MCF 10A (cell line): Measurements from ENCODE around the gene PPP1R36. TPM values are rescaled to one million over a fixed set of nuclear protein-coding genes. Genes with fewer than 3 reads are reported as not detected.
"Not testable (repeated sequence)": the region's sequence is repeated elsewhere in the genome, so short reads cannot be mapped to it uniquely, and the experiment has no call there.

ENCODE experiments used
- BruUV-seq: library from RNA; stranded (reverse); fragments of 400-500 nt; replicated peaks from 2 replicates; lab custom pipeline; 2021; lab: Mats Ljungman, UMichigan
- CTCF ChIA-PET: fragments of 300-600 bp; sonication (Branson Sonifier 250); formaldehyde crosslinking; extraction: SDS; loops from one replicate; lab custom pipeline; 2021; ENCODE audit warnings: antibody characterized with exemption, inconsistent platforms; lab: Yijun Ruan, JAX
- POLR2A ChIA-PET: fragments of 300-600, 350-650 bp; sonication (Branson Sonifier 250); formaldehyde crosslinking; extraction: SDS; loops from one replicate; lab custom pipeline; 2020; ENCODE audit warnings: antibody characterized with exemption, inconsistent platforms; lab: Yijun Ruan, JAX
- DNase-seq: peaks from one replicate; pipeline ENCODE4 v3.0.0-alpha.2; 2018; ENCODE audit not compliant: unreplicated experiment
- H3K27ac Mint-ChIP-seq: one replicate; pipeline ENCODE4 v1.8.0; 2022; ENCODE audit warnings: mild to moderate bottlenecking, low read depth, mixed read lengths; ENCODE audit not compliant: unreplicated experiment
- H3K27me3 Mint-ChIP-seq: one replicate; pipeline ENCODE4 v1.8.0; 2022; ENCODE audit warnings: mixed read lengths; ENCODE audit not compliant: insufficient read depth, unreplicated experiment
- H3K36me3 Mint-ChIP-seq: one replicate; pipeline ENCODE4 v1.8.0; 2022; ENCODE audit warnings: mild to moderate bottlenecking, moderate library complexity, mixed read lengths; ENCODE audit not compliant: insufficient read depth, unreplicated experiment
- H3K4me1 Mint-ChIP-seq: one replicate; pipeline ENCODE4 v1.8.0; 2022; ENCODE audit warnings: mixed read lengths; ENCODE audit not compliant: insufficient read depth, unreplicated experiment
- H3K4me3 Mint-ChIP-seq: one replicate; pipeline ENCODE4 v1.8.0; 2022; ENCODE audit warnings: mild to moderate bottlenecking, moderate library complexity, mixed read lengths; ENCODE audit not compliant: unreplicated experiment
- H3K9me3 Mint-ChIP-seq: one replicate; pipeline ENCODE4 v1.8.0; 2022; ENCODE audit warnings: mixed read lengths; ENCODE audit not compliant: unreplicated experiment
- CTCF ChIP-seq: fragments of 200-600 bp; IDR thresholded peaks from one replicate; pipeline ENCODE4 v1.8.0; 2022; ENCODE audit warnings: antibody characterized with exemption, mild to moderate bottlenecking; ENCODE audit not compliant: unreplicated experiment
- intact Hi-C: fragments of 100-400 bp; cut with micrococcal nuclease; formaldehyde crosslinking; loops from 2 replicates; pipeline ENCODE4 v1.14.1; 2022
- total RNA-seq: library from RNA; stranded (reverse); gene quantifications from 2 replicates; pipeline ENCODE4 v1.2.3, GENCODE V29; 2022

PPP1R36 gene
- total RNA-seq, 1 experiment from 2014 or later, result 0.47 TPM

- DNase-seq, result no peak
- ChIA-PET POLR2A (interaction anchor here (1.5 kb wide), 1 partner anchor 10 kb away, joined by 3 read pairs; no protein-coding TSS in a partner anchor), CTCF (interaction anchor here (0.6 to 3.2 kb wide), 5 partner anchors 8 to 79 kb away, joined by 3 to 11 read pairs (median 4); no protein-coding TSS in a partner anchor)
- H3K9me3 Mint-ChIP-seq, result no peaks in the 10 kb centered on the region
- peaks cover 6% of the 10 kb centered on the region for H3K4me1 Mint-ChIP-seq
- no peaks in the 10 kb centered on the region for H3K36me3 Mint-ChIP-seq
- intact Hi-C loops, result no loop called here
- no TSS peak for BruUV-seq
- no peak overlapping the region for H3K27ac Mint-ChIP-seq
- H3K27me3 Mint-ChIP-seq, result no peaks in the 10 kb centered on the region
- TF ChIP-seq CTCF, result no peak
- no peak overlapping the region for H3K4me3 Mint-ChIP-seq
Measured at GRCh38 chr14:64612971-64613666, 63.4 kb downstream of the PPP1R36 start.

- no peaks in the 10 kb centered on the region for H3K27me3 Mint-ChIP-seq
- CTCF ChIA-PET, result interaction anchor here (0.9 to 1.6 kb wide), 4 partner anchors 9 to 74 kb away, joined by 3 to 4 read pairs (median 3); partner anchors contain the start of gene HSPA2
- H3K4me3 Mint-ChIP-seq, result no peak overlapping the region
- H3K36me3 Mint-ChIP-seq, result no peaks in the 10 kb centered on the region
- TF ChIP-seq CTCF, result no peak
- no peak overlapping the region for H3K27ac Mint-ChIP-seq
- H3K9me3 Mint-ChIP-seq, result no peaks in the 10 kb centered on the region
- DNase-seq, result no peak
- BruUV-seq, result no TSS peak
- H3K4me1 Mint-ChIP-seq, result peaks cover 8% of the 10 kb centered on the region
- POLR2A ChIA-PET, result interaction anchor here (0.5 to 1.3 kb wide), 4 partner anchors 12 to 300 kb away, joined by 3 to 5 read pairs (median 4); partner anchors contain the start of gene HSPA2
- intact Hi-C loops, result no loop called here
Measured at GRCh38 chr14:64614166-64614565, 64.4 kb downstream of the PPP1R36 start.

- Mint-ChIP-seq H3K4me1 (peaks cover 13% of the 10 kb centered on the region), H3K9me3 (no peaks in the 10 kb centered on the region), H3K27me3 (no peaks in the 10 kb centered on the region), H3K4me3 (no peak overlapping the region), H3K27ac (no peak overlapping the region), H3K36me3 (no peaks in the 10 kb centered on the region)
- ChIA-PET POLR2A (interaction anchor here (0.5 to 1.4 kb wide), 6 partner anchors 9 to 905 kb away, joined by 3 to 5 read pairs (median 4); partner anchors contain the start of gene HSPA2), CTCF (interaction anchor here (0.9 to 1.6 kb wide), 3 partner anchors 8 to 75 kb away, joined by 3 to 4 read pairs (median 3); partner anchors contain the start of gene HSPA2)
- BruUV-seq, result no TSS peak
- DNase-seq, result no peak
- intact Hi-C loops, result no loop called here
- TF ChIP-seq CTCF, result no peak
Measured at GRCh38 chr14:64614805-64615391, 65.1 kb downstream of the PPP1R36 start.

- H3K4me3 Mint-ChIP-seq, BruUV-seq, H3K27me3 Mint-ChIP-seq, intact Hi-C loops, H3K4me1 Mint-ChIP-seq, H3K36me3 Mint-ChIP-seq, H3K27ac Mint-ChIP-seq, DNase-seq, H3K9me3 Mint-ChIP-seq: not testable (repeated sequence)
- ChIA-PET POLR2A (interaction anchor here (0.9 to 2.3 kb wide), 4 partner anchors 11 to 78 kb away, joined by 4 to 11 read pairs (median 6); partner anchors contain the start of gene HSPA2), CTCF (interaction anchor here (1.4 kb wide), 1 partner anchor 18 kb away, joined by 5 read pairs; no protein-coding TSS in a partner anchor)
Measured at GRCh38 chr14:64617872-64618408, 68.2 kb downstream of the PPP1R36 start.
